ENCODE measurements around the gene LMAN2. TPM values are rescaled to one million over a fixed set of nuclear protein-coding genes. Genes with fewer than 3 reads are reported as not detected.

The LMAN2 gene
- total RNA-seq, 1 experiment from 2014 or later: 106 TPM

DNA sequence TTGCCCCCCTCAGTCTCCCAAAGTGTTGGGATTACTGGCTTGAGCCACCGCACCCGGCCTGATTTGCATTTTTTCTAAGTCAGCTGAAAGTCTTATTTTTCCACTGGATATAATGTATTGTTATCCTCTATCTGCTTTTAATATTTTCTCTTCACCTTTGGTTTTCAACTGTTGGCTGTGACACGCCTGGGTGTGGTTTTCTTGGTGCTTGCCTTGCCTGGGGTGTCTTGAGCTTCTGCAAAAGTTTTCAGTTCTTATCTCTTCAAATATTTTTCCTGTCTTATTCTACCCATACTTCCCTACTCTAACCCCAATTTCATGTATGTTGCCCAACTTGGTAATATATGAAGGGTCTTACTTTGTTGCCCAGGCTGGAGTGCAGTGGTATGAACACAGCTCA is 35.5 kb downstream of the LMAN2 start:
- H3K79me1 ChIP-seq (ENCODE audit: insufficient read depth, low read depth, low read length, poor library complexity, severe bottlenecking): no peaks in the 10 kb centered on the region
- H4K5ac ChIP-seq (ENCODE audit: insufficient read length, low read depth, low read length): no peak overlapping the region
- no peak for DNase-seq
- Mint-ChIP-seq H3K4me1 (peaks cover 9 to 18% of the 10 kb centered on the region in 2 experiments), H3K27ac (no peak overlapping the region), H3K4me3 (no peak overlapping the region), H3K27me3 (ENCODE audit: low read depth) (no peaks in the 10 kb centered on the region), H3K9me3 (no peaks in the 10 kb centered on the region; a peak in 1 of 5 replicates), H3K36me3 (ENCODE audit: insufficient read depth in 1 of 3, low read depth in 3 of 3) (peaks cover 3 to 9% (median 7%) of the 10 kb centered on the region in 3 experiments; a peak in 5 of 7 replicates)
- H2BK20ac ChIP-seq (ENCODE audit: low read depth, low read length, poor library complexity, severe bottlenecking): no peak overlapping the region
- H3K79me2 ChIP-seq (ENCODE audit: insufficient read depth, low read length): no peaks in the 10 kb centered on the region
- H3K14ac ChIP-seq (ENCODE audit: insufficient read depth, low read length): no peak overlapping the region
- H3K4ac ChIP-seq (ENCODE audit: low read depth, low read length): no peak overlapping the region
- no peak overlapping the region for H2BK120ac ChIP-seq (ENCODE audit: low read depth, low read length, poor library complexity, severe bottlenecking)
- no CpG with 5 or more reads among the region's 3 CpGs for WGBS (ENCODE audit: extremely low coverage, insufficient read length, low lambda C conversion rate)
- H2AK5ac ChIP-seq (ENCODE audit: insufficient read length, low read length): no peak overlapping the region
- H3K56ac ChIP-seq (ENCODE audit: insufficient read length, low read depth, low read length): no peak overlapping the region
- H3K4me2 ChIP-seq (ENCODE audit: insufficient read depth, insufficient read length, low read length): no peak overlapping the region
- no peak overlapping the region for H3K27ac ChIP-seq (ENCODE audit: insufficient read length, low read depth, low read length)
- H3K23me2 ChIP-seq (ENCODE audit: insufficient read length, low read depth, low read length, poor library complexity, severe bottlenecking): peaks cover 14% of the 10 kb centered on the region
- TF ChIP-seq, protein P1, sequence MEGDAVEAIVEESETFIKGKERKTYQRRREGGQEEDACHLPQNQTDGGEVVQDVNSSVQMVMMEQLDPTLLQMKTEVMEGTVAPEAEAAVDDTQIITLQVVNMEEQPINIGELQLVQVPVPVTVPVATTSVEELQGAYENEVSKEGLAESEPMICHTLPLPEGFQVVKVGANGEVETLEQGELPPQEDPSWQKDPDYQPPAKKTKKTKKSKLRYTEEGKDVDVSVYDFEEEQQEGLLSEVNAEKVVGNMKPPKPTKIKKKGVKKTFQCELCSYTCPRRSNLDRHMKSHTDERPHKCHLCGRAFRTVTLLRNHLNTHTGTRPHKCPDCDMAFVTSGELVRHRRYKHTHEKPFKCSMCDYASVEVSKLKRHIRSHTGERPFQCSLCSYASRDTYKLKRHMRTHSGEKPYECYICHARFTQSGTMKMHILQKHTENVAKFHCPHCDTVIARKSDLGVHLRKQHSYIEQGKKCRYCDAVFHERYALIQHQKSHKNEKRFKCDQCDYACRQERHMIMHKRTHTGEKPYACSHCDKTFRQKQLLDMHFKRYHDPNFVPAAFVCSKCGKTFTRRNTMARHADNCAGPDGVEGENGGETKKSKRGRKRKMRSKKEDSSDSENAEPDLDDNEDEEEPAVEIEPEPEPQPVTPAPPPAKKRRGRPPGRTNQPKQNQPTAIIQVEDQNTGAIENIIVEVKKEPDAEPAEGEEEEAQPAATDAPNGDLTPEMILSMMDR (conservative IDR thresholded peaks at IDR 0.05): no peak
- no peaks in the 10 kb centered on the region for H3K4me1 ChIP-seq (ENCODE audit: insufficient read depth, low read length)
- no peak overlapping the region for H3K18ac ChIP-seq (ENCODE audit: insufficient read length, low read depth, low read length)
- no peaks in the 10 kb centered on the region for H3K27me3 ChIP-seq (ENCODE audit: insufficient read depth, low read length)
- no peak overlapping the region for H3K23ac ChIP-seq (ENCODE audit: insufficient read length, low read depth, low read length)
- H2BK5ac ChIP-seq (ENCODE audit: insufficient read length, low read length): no peak overlapping the region
- no peak overlapping the region for H2BK15ac ChIP-seq (ENCODE audit: low read depth, low read length)
- H4K8ac ChIP-seq (replicated peaks; ENCODE audit: insufficient read length, low read depth, low read length): no peak overlapping the region
- no peak overlapping the region for H2BK12ac ChIP-seq (ENCODE audit: insufficient read length, low read depth, low read length)
- no peak overlapping the region for H3K9ac ChIP-seq (ENCODE audit: extremely low read depth, insufficient read length, low read length)
- H3K9me3 ChIP-seq (ENCODE audit: control insufficient read depth, low read depth, low read length): no peaks in the 10 kb centered on the region
- no peaks in the 10 kb centered on the region for H4K20me1 ChIP-seq (ENCODE audit: control insufficient read depth, insufficient read depth, insufficient read length)
- H4K91ac ChIP-seq (ENCODE audit: insufficient read length, low read depth, low read length): no peak overlapping the region
- H3T11ph ChIP-seq (ENCODE audit: low read length): no peak overlapping the region
- no peak overlapping the region for H2AFZ ChIP-seq (ENCODE audit: low read length)
